ENCODE measurements around the gene TMEM271.

Gene TMEM271

DNA sequence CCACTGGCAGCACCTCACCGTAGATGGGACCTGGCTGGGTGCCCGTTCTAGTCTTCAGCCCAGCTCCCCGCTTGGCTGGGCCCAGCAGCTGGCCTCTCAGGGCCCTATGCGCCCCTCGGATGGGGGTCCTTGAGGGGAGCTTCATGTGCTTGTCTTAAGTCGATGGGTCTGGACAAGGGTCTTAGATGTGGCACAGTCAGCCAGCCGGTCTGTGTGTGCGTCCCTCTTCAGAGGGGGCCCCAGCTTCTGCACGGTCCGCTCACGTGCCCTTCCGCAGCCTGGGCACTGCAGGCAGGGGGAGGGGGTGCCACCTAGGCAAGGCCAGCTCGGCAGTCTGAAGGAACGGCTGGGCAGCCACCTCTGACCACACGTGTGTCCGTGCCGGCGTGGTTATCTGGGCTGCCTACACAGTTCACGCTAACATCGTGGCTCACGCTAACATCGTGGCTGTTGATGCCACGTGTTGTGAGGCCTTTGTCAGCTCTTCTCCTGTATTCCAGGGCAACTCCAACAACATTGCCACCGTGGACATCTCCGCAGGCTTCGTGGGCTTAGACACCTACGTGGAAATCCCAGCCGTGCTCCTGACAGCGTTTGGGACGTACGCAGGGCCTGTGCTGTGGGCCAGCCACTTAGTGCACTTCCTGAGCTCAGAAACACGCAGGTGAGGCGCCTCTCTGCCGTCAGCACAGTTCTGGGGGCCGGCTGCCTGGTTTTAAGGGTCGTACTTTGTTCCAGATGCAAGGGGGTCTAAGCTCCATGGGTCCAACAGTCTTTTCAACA, 42.6 kb downstream of the TMEM271 start:
- no peak for DNase-seq (ENCODE audit: extremely low spot score)
- no peak for TF ChIP-seq BHLHE40 (IDR thresholded peaks at IDR 0.05; ENCODE audit: borderline replicate concordance)
- TF ChIP-seq HDGF (IDR thresholded peaks at IDR 0.05; ENCODE audit: borderline replicate concordance), result no peak
- no peak for TF ChIP-seq FOXM1 (IDR thresholded peaks at IDR 0.05; ENCODE audit: borderline replicate concordance)
- no peak for TF ChIP-seq SP1 (IDR thresholded peaks at IDR 0.05)
- no peak for TF ChIP-seq FOXK2 (IDR thresholded peaks at IDR 0.05)
- TF ChIP-seq TARDBP (IDR thresholded peaks at IDR 0.05), result no peak
- no peak for TF ChIP-seq CTBP1 (IDR thresholded peaks at IDR 0.05; ENCODE audit: borderline replicate concordance)
- TF ChIP-seq PKNOX1 (IDR thresholded peaks at IDR 0.05), result no peak
- TF ChIP-seq SUZ12 (IDR thresholded peaks at IDR 0.05), result no peak
- no peak for TF ChIP-seq ELF4 (IDR thresholded peaks at IDR 0.05)
- no peak for TF ChIP-seq L3MBTL2 (conservative IDR thresholded peaks at IDR 0.05)
- TF ChIP-seq LEF1 (IDR thresholded peaks at IDR 0.05; ENCODE audit: borderline replicate concordance), result no peak
- TF ChIP-seq FOXA1 (IDR thresholded peaks at IDR 0.05), result no peak
- no peak for TF ChIP-seq NFRKB (IDR thresholded peaks at IDR 0.05)
- no peak for TF ChIP-seq ZNF384 (IDR thresholded peaks at IDR 0.05)
- TF ChIP-seq ARNT (IDR thresholded peaks at IDR 0.05), result no peak
- ChIA-PET CTCF (no interaction called here), POLR2A (no interaction called here)

GRCh38 chr4:532588-533317, 43.3 kb downstream of the TMEM271 start:
- ChIA-PET CTCF (no interaction called here), POLR2A (no interaction called here)
- TF ChIP-seq ELF4 (IDR thresholded peaks at IDR 0.05) (no peak), SP1 (IDR thresholded peaks at IDR 0.05) (no peak), FOXM1 (IDR thresholded peaks at IDR 0.05; ENCODE audit: borderline replicate concordance) (no peak), L3MBTL2 (conservative IDR thresholded peaks at IDR 0.05) (no peak), CTBP1 (IDR thresholded peaks at IDR 0.05; ENCODE audit: borderline replicate concordance) (no peak), FOXK2 (IDR thresholded peaks at IDR 0.05) (no peak), TARDBP (IDR thresholded peaks at IDR 0.05) (no peak), SUZ12 (IDR thresholded peaks at IDR 0.05) (no peak), PKNOX1 (IDR thresholded peaks at IDR 0.05) (no peak), HDGF (IDR thresholded peaks at IDR 0.05; ENCODE audit: borderline replicate concordance) (no peak)
- DNase-seq (ENCODE audit: extremely low spot score), result peak; percentile 52

GRCh38 chr4:531721-532565, 44.2 kb downstream of the TMEM271 start:
- TF ChIP-seq FOXK2 (IDR thresholded peaks at IDR 0.05), result no peak
- TF ChIP-seq ZNF384 (IDR thresholded peaks at IDR 0.05), result no peak
- no peak for TF ChIP-seq LEF1 (IDR thresholded peaks at IDR 0.05; ENCODE audit: borderline replicate concordance)
- no peak for TF ChIP-seq HDGF (IDR thresholded peaks at IDR 0.05; ENCODE audit: borderline replicate concordance)
- TF ChIP-seq SUZ12 (IDR thresholded peaks at IDR 0.05), result no peak
- no peak for TF ChIP-seq SP1 (IDR thresholded peaks at IDR 0.05)
- TF ChIP-seq ELF4 (IDR thresholded peaks at IDR 0.05), result no peak
- no peak for TF ChIP-seq ARNT (IDR thresholded peaks at IDR 0.05)
- TF ChIP-seq L3MBTL2 (conservative IDR thresholded peaks at IDR 0.05), result no peak
- no peak for TF ChIP-seq CTBP1 (IDR thresholded peaks at IDR 0.05; ENCODE audit: borderline replicate concordance)
- no peak for TF ChIP-seq TARDBP (IDR thresholded peaks at IDR 0.05)
- no peak for TF ChIP-seq FOXM1 (IDR thresholded peaks at IDR 0.05; ENCODE audit: borderline replicate concordance)
- no peak for TF ChIP-seq NFRKB (IDR thresholded peaks at IDR 0.05)
- no peak for TF ChIP-seq BHLHE40 (IDR thresholded peaks at IDR 0.05; ENCODE audit: borderline replicate concordance)
- TF ChIP-seq PKNOX1 (IDR thresholded peaks at IDR 0.05), result no peak
- TF ChIP-seq FOXA1 (IDR thresholded peaks at IDR 0.05), result no peak
- ChIA-PET POLR2A (interaction anchor here (1.2 kb wide), 1 partner anchor 58 kb away, joined by 3 read pairs; no protein-coding TSS in a partner anchor), CTCF (no interaction called here)
- DNase-seq (ENCODE audit: extremely low spot score), result no peak

GRCh38 chr4:531076-531475, 45.0 kb downstream of the TMEM271 start:
- no peak for DNase-seq (ENCODE audit: extremely low spot score)
- TF ChIP-seq ARNT (IDR thresholded peaks at IDR 0.05), result no peak
- no peak for TF ChIP-seq HDGF (IDR thresholded peaks at IDR 0.05; ENCODE audit: borderline replicate concordance)
- TF ChIP-seq CTBP1 (IDR thresholded peaks at IDR 0.05; ENCODE audit: borderline replicate concordance), result no peak
- no peak for TF ChIP-seq FOXK2 (IDR thresholded peaks at IDR 0.05)
- no peak for TF ChIP-seq TARDBP (IDR thresholded peaks at IDR 0.05)
- TF ChIP-seq L3MBTL2 (conservative IDR thresholded peaks at IDR 0.05), result no peak
- no peak for TF ChIP-seq NFRKB (IDR thresholded peaks at IDR 0.05)
- TF ChIP-seq PKNOX1 (IDR thresholded peaks at IDR 0.05), result no peak
- no peak for TF ChIP-seq SUZ12 (IDR thresholded peaks at IDR 0.05)
- no peak for TF ChIP-seq FOXM1 (IDR thresholded peaks at IDR 0.05; ENCODE audit: borderline replicate concordance)
- no peak for TF ChIP-seq ZNF384 (IDR thresholded peaks at IDR 0.05)
- no peak for TF ChIP-seq LEF1 (IDR thresholded peaks at IDR 0.05; ENCODE audit: borderline replicate concordance)
- no peak for TF ChIP-seq SP1 (IDR thresholded peaks at IDR 0.05)
- no peak for TF ChIP-seq BHLHE40 (IDR thresholded peaks at IDR 0.05; ENCODE audit: borderline replicate concordance)
- TF ChIP-seq ELF4 (IDR thresholded peaks at IDR 0.05), result no peak
- no peak for TF ChIP-seq FOXA1 (IDR thresholded peaks at IDR 0.05)
- POLR2A ChIA-PET, result interaction anchor here (1.2 kb wide), 1 partner anchor 57 kb away, joined by 3 read pairs; no protein-coding TSS in a partner anchor
- CTCF ChIA-PET, result no interaction called here
